ENCODE measurements around the gene KLK13.

Gene KLK13

GRCh38 chr19:51102991-51103390, 38.1 kb upstream of the KLK13 start:
- peaks cover 35% of the 10 kb centered on the region for H3K79me2 ChIP-seq
- H3K36me3 ChIP-seq (ENCODE audit: control insufficient read depth, insufficient read depth, low read length), result no peaks in the 10 kb centered on the region
- H2AFZ ChIP-seq, result no peak overlapping the region
- H3K27ac ChIP-seq, result no peak overlapping the region
- no peak overlapping the region for H3K4me2 ChIP-seq (ENCODE audit: low read length)
- no peak overlapping the region for H3K4me3 ChIP-seq (ENCODE audit: low read depth, low read length)
- no peak overlapping the region for H3K9ac ChIP-seq
- TF ChIP-seq CTCF (IDR thresholded peaks at IDR 0.05), result no peak
- H3K4me1 ChIP-seq, result peaks cover 8% of the 10 kb centered on the region
- H3K9me3 ChIP-seq (ENCODE audit: control insufficient read depth, low read length), result no peaks in the 10 kb centered on the region
- H3K27me3 ChIP-seq (ENCODE audit: control insufficient read depth, insufficient read depth, low read length), result no peaks in the 10 kb centered on the region

DNA sequence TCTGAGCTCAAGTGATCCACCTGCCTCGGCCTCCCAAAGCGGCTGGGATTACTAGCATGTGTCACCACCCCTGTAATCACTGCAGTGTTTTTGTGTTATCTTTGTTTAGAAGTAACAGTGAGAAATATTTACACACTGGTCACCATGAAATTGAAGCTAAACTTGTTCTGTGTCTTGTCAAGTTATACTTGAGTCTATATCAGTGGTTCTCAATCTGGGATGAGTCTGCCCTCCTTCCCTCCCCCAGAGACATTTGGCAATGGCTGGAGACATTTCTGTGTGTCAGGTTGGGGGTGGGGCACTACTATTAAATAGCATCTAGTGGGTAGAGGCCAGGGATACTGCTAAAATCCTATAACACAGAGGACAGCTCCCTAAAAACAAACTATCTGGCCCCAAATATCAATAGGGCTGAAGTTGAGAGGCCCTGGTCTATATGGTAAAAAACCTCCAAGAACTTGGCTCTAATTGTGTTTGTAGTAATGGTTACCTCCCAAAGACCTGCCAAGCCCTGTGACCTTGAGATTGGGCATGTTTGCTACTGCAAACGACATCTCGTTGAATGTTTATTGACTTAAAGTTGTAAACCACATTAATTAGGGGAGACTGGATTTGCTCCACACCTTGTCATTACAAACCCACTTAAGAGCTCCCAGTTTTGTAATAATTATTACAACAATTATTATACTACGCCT, 36.4 kb upstream of the KLK13 start:
- Histone ChIP-seq H3K4me2 (ENCODE audit: low read length) (no peak overlapping the region), H3K36me3 (ENCODE audit: control insufficient read depth, insufficient read depth, low read length) (no peaks in the 10 kb centered on the region), H3K4me3 (ENCODE audit: low read depth, low read length) (no peak overlapping the region), H3K4me1 (peaks cover 7% of the 10 kb centered on the region), H3K27me3 (ENCODE audit: control insufficient read depth, insufficient read depth, low read length) (no peaks in the 10 kb centered on the region), H3K9ac (no peak overlapping the region), H3K79me2 (peaks cover 21% of the 10 kb centered on the region), H2AFZ (no peak overlapping the region), H3K27ac (no peak overlapping the region), H3K9me3 (ENCODE audit: control insufficient read depth, low read length) (no peaks in the 10 kb centered on the region)
- TF ChIP-seq CTCF (IDR thresholded peaks at IDR 0.05), result no peak

GRCh38 chr19:51100601-51101000, 35.7 kb upstream of the KLK13 start:
- Histone ChIP-seq H2AFZ (no peak overlapping the region), H3K9ac (no peak overlapping the region), H3K27me3 (ENCODE audit: control insufficient read depth, insufficient read depth, low read length) (no peaks in the 10 kb centered on the region), H3K4me3 (ENCODE audit: low read depth, low read length) (no peak overlapping the region), H3K4me2 (ENCODE audit: low read length) (no peak overlapping the region), H3K27ac (no peak overlapping the region), H3K9me3 (ENCODE audit: control insufficient read depth, low read length) (no peaks in the 10 kb centered on the region), H3K36me3 (ENCODE audit: control insufficient read depth, insufficient read depth, low read length) (no peaks in the 10 kb centered on the region), H3K79me2 (peaks cover 16% of the 10 kb centered on the region), H3K4me1 (peaks cover 7% of the 10 kb centered on the region)
- TF ChIP-seq CTCF (IDR thresholded peaks at IDR 0.05), result no peak

DNA sequence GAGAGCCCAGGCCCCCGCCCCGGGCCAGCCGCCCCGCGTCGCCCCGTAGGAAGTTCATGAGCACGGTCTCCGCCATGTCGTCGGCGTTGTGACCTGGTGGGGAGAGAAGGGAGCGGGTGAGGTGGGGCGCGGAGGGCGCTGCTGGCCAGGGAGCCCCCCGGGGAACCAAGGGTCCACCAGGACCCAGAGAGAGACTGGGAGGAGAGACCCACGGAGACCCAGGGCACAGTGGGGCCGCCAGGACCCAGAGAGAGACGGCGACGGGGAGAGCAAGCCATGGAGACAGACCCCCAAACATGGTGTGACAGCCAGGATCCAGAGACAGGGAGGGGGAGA, 34.1 kb upstream of the KLK13 start:
- TF ChIP-seq CTCF (IDR thresholded peaks at IDR 0.05), result no peak

DNA sequence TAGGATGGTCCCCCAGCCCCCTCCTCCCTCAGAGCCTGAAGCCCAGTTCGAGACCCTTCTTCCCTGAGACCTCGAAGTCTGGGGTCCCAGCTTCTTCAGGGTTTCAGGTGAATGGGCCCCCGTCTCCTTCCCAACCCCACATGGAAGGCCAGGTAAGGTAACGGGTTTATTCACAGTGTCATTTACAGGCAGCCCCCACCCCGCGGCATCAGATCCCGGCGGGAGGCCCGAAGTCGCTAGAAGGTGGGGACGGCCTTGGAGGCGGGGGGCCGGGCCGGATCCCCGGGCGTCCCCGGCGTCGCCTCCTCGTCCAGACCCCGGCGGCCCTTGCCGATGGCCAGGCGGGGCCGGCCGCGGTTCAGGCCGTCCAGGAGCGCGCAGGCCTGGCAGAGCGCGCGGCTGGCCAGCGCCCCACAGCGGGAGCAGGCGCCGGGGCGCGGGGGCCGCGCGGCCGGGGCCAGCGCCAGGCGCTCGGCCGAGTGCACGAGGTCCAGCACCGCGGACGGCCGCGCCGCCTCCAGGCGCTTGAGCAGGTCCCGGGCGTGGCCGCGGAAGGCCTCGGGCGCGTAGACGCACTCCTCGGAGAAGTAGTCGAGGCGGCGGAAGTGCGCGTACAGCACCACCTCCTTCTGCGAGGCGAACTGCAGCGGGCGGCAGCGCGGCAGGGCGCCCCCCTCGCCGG, 33.6 kb upstream of the KLK13 start:
- H3K4me2 ChIP-seq (ENCODE audit: low read length), result no peak overlapping the region
- peaks cover 7% of the 10 kb centered on the region for H3K4me1 ChIP-seq
- no peak for TF ChIP-seq CTCF (IDR thresholded peaks at IDR 0.05)
- H3K27ac ChIP-seq, result no peak overlapping the region
- H3K9me3 ChIP-seq (ENCODE audit: control insufficient read depth, low read length), result no peaks in the 10 kb centered on the region
- H3K79me2 ChIP-seq, result peaks cover under 1% of the 10 kb centered on the region
- no peak overlapping the region for H3K4me3 ChIP-seq (ENCODE audit: low read depth, low read length)
- H3K36me3 ChIP-seq (ENCODE audit: control insufficient read depth, insufficient read depth, low read length), result no peaks in the 10 kb centered on the region
- H3K27me3 ChIP-seq (ENCODE audit: control insufficient read depth, insufficient read depth, low read length), result no peaks in the 10 kb centered on the region
- H3K9ac ChIP-seq, result no peak overlapping the region
- H2AFZ ChIP-seq, result no peak overlapping the region

More for the DNA sequence above, 34.1 kb upstream of the KLK13 start:
- Histone ChIP-seq H3K79me2 (peaks cover 5% of the 10 kb centered on the region), H3K36me3 (ENCODE audit: control insufficient read depth, insufficient read depth, low read length) (no peaks in the 10 kb centered on the region), H3K9ac (no peak overlapping the region), H3K4me1 (peaks cover 7% of the 10 kb centered on the region), H3K9me3 (ENCODE audit: control insufficient read depth, low read length) (no peaks in the 10 kb centered on the region), H3K27me3 (ENCODE audit: control insufficient read depth, insufficient read depth, low read length) (no peaks in the 10 kb centered on the region), H2AFZ (no peak overlapping the region), H3K27ac (no peak overlapping the region), H3K4me3 (ENCODE audit: low read depth, low read length) (no peak overlapping the region), H3K4me2 (ENCODE audit: low read length) (no peak overlapping the region)

All from parathyroid adenoma (tissue), 2 donors.